ENCODE measurements around the gene SLC29A2. TPM values are rescaled to one million over a fixed set of nuclear protein-coding genes. Genes with fewer than 3 reads are reported as not detected.

Gene SLC29A2
- total RNA-seq, 5 donors from 2014 or later (not counting 1 experiment from before 2014, with no cell fraction given): 8.5 to 14.7 (median 14.4) TPM

DNA sequence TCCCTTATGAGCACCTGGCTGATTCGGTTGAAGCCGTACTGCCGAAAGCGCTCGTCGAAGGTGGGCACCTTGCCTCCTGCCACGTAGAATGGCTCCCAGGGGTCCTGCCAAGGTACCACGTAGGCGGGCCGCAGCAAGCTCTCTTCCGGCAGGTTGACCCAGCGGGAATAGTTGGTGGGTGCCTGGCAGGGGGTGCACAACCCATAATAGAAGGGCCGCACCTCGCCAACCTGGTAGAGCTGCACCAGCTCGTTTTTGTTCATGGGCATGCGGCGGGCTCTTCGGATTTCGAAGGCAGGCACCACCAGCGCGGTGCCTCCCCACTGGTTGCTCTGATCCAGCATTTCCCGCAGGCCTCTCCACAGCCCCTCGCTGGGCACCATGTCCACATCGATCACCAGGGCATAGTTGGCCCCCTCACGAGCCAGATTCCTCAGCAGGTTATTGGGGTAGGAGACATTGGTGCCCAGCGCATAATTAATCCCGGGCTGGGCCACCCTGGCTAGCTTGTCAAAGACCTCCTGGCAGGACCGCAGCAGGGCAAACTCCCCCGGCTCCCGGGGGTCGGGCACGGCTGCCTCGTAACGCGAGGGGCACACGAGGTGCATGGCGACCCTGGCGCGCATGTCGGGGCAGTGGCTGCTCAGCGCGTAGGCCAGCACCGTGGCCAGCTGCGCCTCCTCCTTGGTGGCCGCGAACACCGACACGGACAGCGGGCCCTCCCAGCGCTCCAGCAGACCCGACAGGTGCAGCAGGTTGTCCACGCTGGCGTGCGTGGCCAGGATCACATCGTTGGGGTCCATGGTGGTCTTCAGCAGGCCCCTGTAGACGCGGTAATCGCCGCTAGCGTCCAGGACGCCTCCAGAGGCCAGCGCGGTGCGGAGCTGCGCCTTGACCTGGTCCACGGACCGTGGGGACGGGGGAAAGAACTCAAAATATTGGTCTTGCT is 24.8 kb downstream of the SLC29A2 start:
- H3K4me3 Mint-ChIP-seq: peak overlapping the region; percentile 95 to 97 (median 96)
- WGBS (ENCODE audit: insufficient coverage): 32% methylated on average over 60 of the region's 68 CpGs
- H3K27me3 ChIP-seq (replicated peaks in 1 of 2; ENCODE audit: control insufficient read depth in 2 of 2, extremely low read depth in 1 of 2, insufficient read depth in 2 of 2, low read length in 1 of 2): no peaks in the 10 kb centered on the region
- peak overlapping the region; percentile 73 to 95 for H3K4me3 ChIP-seq (ENCODE audit: control insufficient read depth in 1 of 2, extremely low read depth in 1 of 2, low read length in 1 of 2)
- H3K27me3 Mint-ChIP-seq: peaks cover 3% of the 10 kb centered on the region in 2 donors
- DNase-seq: no peak
- H3K9me3 Mint-ChIP-seq: no peaks in the 10 kb centered on the region
- H3K4me1 Mint-ChIP-seq: peaks cover 39 to 53% (median 48%) of the 10 kb centered on the region in 3 donors
- H3K4me1 ChIP-seq (ENCODE audit: control insufficient read depth in 1 of 2, extremely low read depth in 1 of 2, insufficient read depth in 2 of 2, low read length in 2 of 2): peaks cover 21 to 52% of the 10 kb centered on the region in 2 experiments
- peak overlapping the region; percentile 79 for H3K27ac ChIP-seq (ENCODE audit: low read length)
- ChIA-PET POLR2A (no interaction called here), CTCF (no interaction called here)
- no peaks in the 10 kb centered on the region for H3K9me3 ChIP-seq
- peak overlapping the region; percentile 68 to 92 for H3K27ac Mint-ChIP-seq
- peaks cover 12% of the 10 kb centered on the region for H3K36me3 Mint-ChIP-seq
- no peak for ATAC-seq (replicated peaks in 1 of 4)
- H3K36me3 ChIP-seq (ENCODE audit: control insufficient read depth in 2 of 2, extremely low read depth in 1 of 2, insufficient read depth in 1 of 2, low read length in 1 of 2): peaks cover 3 to 10% of the 10 kb centered on the region in 2 donors

DNA sequence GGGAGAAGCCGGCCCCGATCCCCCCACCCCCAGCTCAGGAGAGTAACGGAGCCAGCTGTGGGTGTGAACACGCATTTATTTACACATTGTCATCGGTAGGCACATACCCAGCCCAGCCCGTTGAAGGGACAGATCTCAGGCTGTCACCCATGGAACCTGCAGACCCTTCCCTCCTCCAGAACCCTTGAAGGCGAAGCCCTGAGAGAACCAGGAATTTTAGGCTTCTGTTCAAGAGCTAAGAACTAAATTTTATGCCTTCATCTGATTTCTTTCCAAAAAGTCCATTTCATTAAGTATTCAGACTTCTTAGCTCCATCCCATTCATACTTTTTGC is 26.3 kb downstream of the SLC29A2 start:
- DNase-seq: no peak
- peaks cover 21 to 52% of the 10 kb centered on the region in 2 experiments for H3K4me1 ChIP-seq (ENCODE audit: control insufficient read depth in 1 of 2, extremely low read depth in 1 of 2, insufficient read depth in 2 of 2, low read length in 2 of 2)
- peak overlapping the region; percentile 77 to 98 for H3K4me3 ChIP-seq (ENCODE audit: control insufficient read depth in 1 of 2, extremely low read depth in 1 of 2, low read length in 1 of 2)

DNA sequence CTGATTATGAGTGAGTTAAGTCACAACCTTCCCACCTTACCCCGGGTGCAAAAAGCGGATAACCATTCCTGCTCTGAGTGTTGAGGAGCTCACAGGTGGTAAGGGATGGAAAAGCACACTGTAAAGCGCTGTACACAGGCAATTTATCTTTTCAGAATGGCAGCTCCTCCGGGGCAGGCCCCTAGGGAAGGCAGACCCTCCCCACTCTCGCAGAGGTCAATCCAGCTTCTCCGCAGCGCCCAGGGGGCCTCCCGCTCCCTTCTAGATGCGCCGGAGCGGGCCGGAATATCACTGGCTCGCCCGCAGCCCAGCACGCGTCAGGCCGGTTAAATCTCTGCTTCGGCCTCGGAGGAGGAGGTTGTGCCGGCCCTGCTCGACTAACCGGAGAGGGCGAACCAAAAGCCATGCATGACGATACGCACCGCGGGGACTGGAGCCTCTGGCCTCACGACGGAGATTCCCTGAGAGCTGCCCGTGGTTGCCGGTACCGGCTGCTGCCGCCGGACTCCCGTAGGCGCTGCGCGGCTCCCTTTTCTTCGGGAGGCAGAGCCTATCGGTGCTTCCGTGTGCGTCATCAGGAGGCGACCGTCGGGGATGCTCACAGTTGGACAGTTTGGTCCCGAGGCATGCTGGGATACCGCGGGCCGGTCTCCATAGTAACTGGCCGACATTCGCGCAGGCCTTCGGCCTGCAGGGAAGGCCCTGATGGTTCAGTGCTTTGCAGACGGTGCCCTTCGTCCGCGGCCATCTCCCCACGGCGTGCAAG is 26.8 kb downstream of the SLC29A2 start, which contains the start of gene BRMS1:
BRMS1 (minus strand) TSS at position 555 of the 766 bp plus-strand sequence. CDS start 2,870 bp downstream, outside the sequence.
- Histone ChIP-seq H3K27me3 (replicated peaks in 1 of 2; ENCODE audit: control insufficient read depth in 2 of 2, extremely low read depth in 1 of 2, insufficient read depth in 2 of 2, low read length in 1 of 2) (no peaks in the 10 kb centered on the region), H3K4me3 (ENCODE audit: control insufficient read depth in 1 of 2, extremely low read depth in 1 of 2, low read length in 1 of 2) (peak within 1 kb of the TSS; percentile 77 to 98), H3K36me3 (ENCODE audit: control insufficient read depth in 2 of 2, extremely low read depth in 1 of 2, insufficient read depth in 1 of 2, low read length in 1 of 2) (peaks cover 18 to 31% of the 10 kb centered on the region in 2 donors), H3K4me1 (ENCODE audit: control insufficient read depth in 1 of 2, extremely low read depth in 1 of 2, insufficient read depth in 2 of 2, low read length in 2 of 2) (peaks cover 21 to 52% of the 10 kb centered on the region in 2 experiments), H3K9me3 (no peaks in the 10 kb centered on the region), H3K27ac (ENCODE audit: low read length) (peak within 1 kb of the TSS; percentile 71)
- under 1% methylated on average over 56 of the region's 59 CpGs for WGBS (ENCODE audit: insufficient coverage)
- H3K36me3 Mint-ChIP-seq: peaks cover 18% of the 10 kb centered on the region
- H3K9me3 Mint-ChIP-seq: no peaks in the 10 kb centered on the region
- peak within 1 kb of the TSS; percentile 95 to 97 (median 96) for H3K4me3 Mint-ChIP-seq
- H3K27ac Mint-ChIP-seq: peak within 1 kb of the TSS; percentile 92 to 93
- CTCF ChIA-PET: interaction anchor here (0.5 to 2.3 kb wide), 9 partner anchors 15 to 490 kb away, joined by 3 to 16 read pairs (median 3); partner anchors contain the start of gene YIF1A (in 1 of the 2)
- peaks cover 3% of the 10 kb centered on the region in 2 donors for H3K27me3 Mint-ChIP-seq
- POLR2A ChIA-PET: interaction anchor here (0.7 to 1.5 kb wide), 3 partner anchors 27 to 85 kb away, joined by 3 to 4 read pairs (median 3); partner anchors contain the start of gene CD248 (in 1 of the 2)
- peaks cover 39 to 56% (median 50%) of the 10 kb centered on the region in 3 donors for H3K4me1 Mint-ChIP-seq
- DNase-seq (peak; percentile 88 to 99 (median 96)), ATAC-seq (replicated peaks in 1 of 4) (peak; percentile 79 to 84 (median 81))

More for the DNA sequence above, 26.3 kb downstream of the SLC29A2 start:
- peaks cover 3% of the 10 kb centered on the region in 2 donors for H3K27me3 Mint-ChIP-seq
- ChIA-PET CTCF (interaction anchor here (0.7 to 2.3 kb wide), 5 partner anchors 27 to 490 kb away, joined by 3 to 16 read pairs (median 4); no protein-coding TSS in a partner anchor), POLR2A (interaction anchor here in 1 of 2 donors (1.0 to 1.5 kb wide), 2 partner anchors 11 to 33 kb away, joined by 3 read pairs; no protein-coding TSS in a partner anchor)
- H3K9me3 Mint-ChIP-seq: no peaks in the 10 kb centered on the region
- peak overlapping the region; percentile 92 to 93 for H3K27ac Mint-ChIP-seq
- peaks cover 18% of the 10 kb centered on the region for H3K36me3 Mint-ChIP-seq
- peak overlapping the region; percentile 95 to 97 (median 96) for H3K4me3 Mint-ChIP-seq
- no peaks in the 10 kb centered on the region for H3K27me3 ChIP-seq (replicated peaks in 1 of 2; ENCODE audit: control insufficient read depth in 2 of 2, extremely low read depth in 1 of 2, insufficient read depth in 2 of 2, low read length in 1 of 2)
- no peaks in the 10 kb centered on the region for H3K9me3 ChIP-seq
- peaks cover 16 to 25% of the 10 kb centered on the region in 2 donors for H3K36me3 ChIP-seq (ENCODE audit: control insufficient read depth in 2 of 2, extremely low read depth in 1 of 2, insufficient read depth in 1 of 2, low read length in 1 of 2)
- H3K4me1 Mint-ChIP-seq: peaks cover 39 to 56% (median 50%) of the 10 kb centered on the region in 3 donors
- peak; percentile 9 to 18 (median 14) for ATAC-seq (replicated peaks in 1 of 4)
- H3K27ac ChIP-seq (ENCODE audit: low read length): peak overlapping the region; percentile 71
- 2% methylated on average over 6 of the region's 7 CpGs for WGBS (ENCODE audit: insufficient coverage)

DNA sequence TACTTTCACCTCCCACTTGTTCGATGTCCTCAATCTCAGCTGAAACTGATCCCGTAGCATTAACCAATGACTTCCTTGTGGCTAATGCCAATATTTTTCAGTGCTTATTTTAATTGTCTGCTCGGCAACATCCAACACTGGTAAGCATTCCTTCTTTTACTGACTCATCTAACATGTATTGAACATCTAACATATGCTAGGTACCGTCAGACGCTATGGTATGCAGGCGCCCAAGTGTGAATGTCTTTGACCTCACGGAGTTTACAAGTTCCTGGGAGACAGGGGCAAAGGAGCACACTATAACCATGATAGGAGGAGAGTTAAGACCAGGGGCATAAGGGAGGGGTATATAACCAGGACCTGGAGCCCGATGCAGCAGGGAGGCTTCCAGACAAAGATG is 28.4 kb downstream of the SLC29A2 start:
- no peak overlapping the region for H3K27ac ChIP-seq (ENCODE audit: low read length)
- Mint-ChIP-seq H3K4me1 (peaks cover 38 to 49% (median 43%) of the 10 kb centered on the region in 3 donors), H3K9me3 (no peaks in the 10 kb centered on the region), H3K27ac (peak overlapping the region in 1 of 2 donors; percentile 13), H3K27me3 (peaks cover 3% of the 10 kb centered on the region in 2 donors), H3K36me3 (peaks cover 23% of the 10 kb centered on the region), H3K4me3 (peak overlapping the region; percentile 95 to 97 (median 96))
- ATAC-seq (replicated peaks in 1 of 4) (no peak), DNase-seq (no peak)
- H3K4me3 ChIP-seq (ENCODE audit: control insufficient read depth in 1 of 2, extremely low read depth in 1 of 2, low read length in 1 of 2): no peak overlapping the region
- CTCF ChIA-PET: interaction anchor here in 1 of 2 donors (1.3 kb wide), 1 partner anchor 31 kb away, joined by 3 read pairs; no protein-coding TSS in a partner anchor
- no peaks in the 10 kb centered on the region for H3K27me3 ChIP-seq (replicated peaks in 1 of 2; ENCODE audit: control insufficient read depth in 2 of 2, extremely low read depth in 1 of 2, insufficient read depth in 2 of 2, low read length in 1 of 2)
- H3K36me3 ChIP-seq (ENCODE audit: control insufficient read depth in 2 of 2, extremely low read depth in 1 of 2, insufficient read depth in 1 of 2, low read length in 1 of 2): peaks cover 27 to 46% of the 10 kb centered on the region in 2 donors
- peaks cover 19 to 44% of the 10 kb centered on the region in 2 experiments for H3K4me1 ChIP-seq (ENCODE audit: control insufficient read depth in 1 of 2, extremely low read depth in 1 of 2, insufficient read depth in 2 of 2, low read length in 2 of 2)
- WGBS (ENCODE audit: insufficient coverage): 98% methylated on average over 8 of the region's 8 CpGs
- POLR2A ChIA-PET: no interaction called here
- H3K9me3 ChIP-seq: no peaks in the 10 kb centered on the region

DNA sequence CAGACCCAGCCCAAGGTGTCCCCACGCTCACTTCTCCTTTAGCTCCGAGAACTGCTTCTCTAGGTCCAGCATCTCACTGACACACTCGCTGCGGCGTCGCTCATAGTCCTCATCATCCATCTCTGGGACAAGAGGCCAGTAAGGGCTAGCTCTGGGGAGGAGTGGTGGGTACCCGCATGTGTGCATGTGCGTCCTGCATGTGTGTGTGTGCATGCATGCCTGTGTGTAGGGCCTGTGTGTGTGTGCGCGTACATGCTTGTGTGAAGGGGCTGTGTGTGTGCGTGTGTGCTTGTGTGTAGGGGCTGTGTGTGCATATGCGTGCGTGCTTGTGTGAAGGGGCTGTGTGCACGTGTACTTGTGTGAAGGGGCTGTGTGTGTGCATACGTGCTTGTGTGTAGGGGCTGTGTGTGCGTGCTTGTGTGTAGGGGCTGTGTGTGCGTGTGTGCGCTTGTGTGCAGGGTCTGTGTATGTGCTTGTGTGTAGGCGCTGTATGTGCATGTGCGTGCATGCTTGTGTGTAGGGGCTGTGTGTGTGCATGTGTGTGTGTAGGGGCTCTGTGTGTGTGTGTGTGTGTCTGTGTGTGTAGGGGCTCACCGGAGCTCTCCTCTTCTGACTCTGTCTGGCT is 29.9 kb downstream of the SLC29A2 start:
- H3K36me3 ChIP-seq (ENCODE audit: control insufficient read depth in 2 of 2, extremely low read depth in 1 of 2, insufficient read depth in 1 of 2, low read length in 1 of 2): peaks cover 30 to 46% of the 10 kb centered on the region in 2 donors
- Mint-ChIP-seq H3K4me1 (peaks cover 36 to 52% (median 51%) of the 10 kb centered on the region in 3 donors), H3K4me3 (peak overlapping the region in 2 of 3 donors; percentile 29 to 37), H3K27ac (no peak overlapping the region), H3K36me3 (peaks cover 23% of the 10 kb centered on the region), H3K9me3 (no peaks in the 10 kb centered on the region), H3K27me3 (no peaks in the 10 kb centered on the region)
- DNase-seq (no peak), ATAC-seq (replicated peaks in 1 of 4) (no peak)
- H3K27ac ChIP-seq (ENCODE audit: low read length): no peak overlapping the region
- no peak overlapping the region for H3K4me3 ChIP-seq (ENCODE audit: control insufficient read depth in 1 of 2, extremely low read depth in 1 of 2, low read length in 1 of 2)
- peaks cover 0 to under 1% of the 10 kb centered on the region in 2 experiments for H3K27me3 ChIP-seq (replicated peaks in 1 of 2; ENCODE audit: control insufficient read depth in 2 of 2, extremely low read depth in 1 of 2, insufficient read depth in 2 of 2, low read length in 1 of 2)
- peaks cover 17 to 43% of the 10 kb centered on the region in 2 experiments for H3K4me1 ChIP-seq (ENCODE audit: control insufficient read depth in 1 of 2, extremely low read depth in 1 of 2, insufficient read depth in 2 of 2, low read length in 2 of 2)
- 96% methylated on average over 14 of the region's 21 CpGs for WGBS (ENCODE audit: insufficient coverage)
- no peaks in the 10 kb centered on the region for H3K9me3 ChIP-seq
- ChIA-PET CTCF (no interaction called here), POLR2A (no interaction called here)

Measured in T-cell (primary cell).